Measurements from ENCODE around the gene TSC22D1.

- TF ChIP-seq CTCF (IDR thresholded peaks at IDR 0.05) (no peak), HMGXB4 (CRISPR knock-in tag; IDR thresholded peaks at IDR 0.05) (no peak), ATF1 (CRISPR knock-in tag; IDR thresholded peaks at IDR 0.05) (no peak), USF2 (CRISPR knock-in tag; IDR thresholded peaks at IDR 0.05) (no peak), ZNF423 (CRISPR knock-in tag; IDR thresholded peaks at IDR 0.05) (no peak), NR1H2 (CRISPR knock-in tag; IDR thresholded peaks at IDR 0.05) (no peak), JUN (CRISPR knock-in tag; IDR thresholded peaks at IDR 0.05) (no peak), CBFB (CRISPR knock-in tag; IDR thresholded peaks at IDR 0.05; ENCODE audit: low read depth) (no peak), ZBTB21 (CRISPR knock-in tag; IDR thresholded peaks at IDR 0.05; ENCODE audit: borderline replicate concordance) (no peak), NFATC4 (CRISPR knock-in tag; IDR thresholded peaks at IDR 0.05) (no peak)
- TF ChIP-seq, protein P1, sequence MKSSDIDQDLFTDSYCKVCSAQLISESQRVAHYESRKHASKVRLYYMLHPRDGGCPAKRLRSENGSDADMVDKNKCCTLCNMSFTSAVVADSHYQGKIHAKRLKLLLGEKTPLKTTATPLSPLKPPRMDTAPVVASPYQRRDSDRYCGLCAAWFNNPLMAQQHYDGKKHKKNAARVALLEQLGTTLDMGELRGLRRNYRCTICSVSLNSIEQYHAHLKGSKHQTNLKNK (CRISPR knock-in tag; IDR thresholded peaks at IDR 0.05), result no peak
- TF ChIP-seq, protein P2, sequence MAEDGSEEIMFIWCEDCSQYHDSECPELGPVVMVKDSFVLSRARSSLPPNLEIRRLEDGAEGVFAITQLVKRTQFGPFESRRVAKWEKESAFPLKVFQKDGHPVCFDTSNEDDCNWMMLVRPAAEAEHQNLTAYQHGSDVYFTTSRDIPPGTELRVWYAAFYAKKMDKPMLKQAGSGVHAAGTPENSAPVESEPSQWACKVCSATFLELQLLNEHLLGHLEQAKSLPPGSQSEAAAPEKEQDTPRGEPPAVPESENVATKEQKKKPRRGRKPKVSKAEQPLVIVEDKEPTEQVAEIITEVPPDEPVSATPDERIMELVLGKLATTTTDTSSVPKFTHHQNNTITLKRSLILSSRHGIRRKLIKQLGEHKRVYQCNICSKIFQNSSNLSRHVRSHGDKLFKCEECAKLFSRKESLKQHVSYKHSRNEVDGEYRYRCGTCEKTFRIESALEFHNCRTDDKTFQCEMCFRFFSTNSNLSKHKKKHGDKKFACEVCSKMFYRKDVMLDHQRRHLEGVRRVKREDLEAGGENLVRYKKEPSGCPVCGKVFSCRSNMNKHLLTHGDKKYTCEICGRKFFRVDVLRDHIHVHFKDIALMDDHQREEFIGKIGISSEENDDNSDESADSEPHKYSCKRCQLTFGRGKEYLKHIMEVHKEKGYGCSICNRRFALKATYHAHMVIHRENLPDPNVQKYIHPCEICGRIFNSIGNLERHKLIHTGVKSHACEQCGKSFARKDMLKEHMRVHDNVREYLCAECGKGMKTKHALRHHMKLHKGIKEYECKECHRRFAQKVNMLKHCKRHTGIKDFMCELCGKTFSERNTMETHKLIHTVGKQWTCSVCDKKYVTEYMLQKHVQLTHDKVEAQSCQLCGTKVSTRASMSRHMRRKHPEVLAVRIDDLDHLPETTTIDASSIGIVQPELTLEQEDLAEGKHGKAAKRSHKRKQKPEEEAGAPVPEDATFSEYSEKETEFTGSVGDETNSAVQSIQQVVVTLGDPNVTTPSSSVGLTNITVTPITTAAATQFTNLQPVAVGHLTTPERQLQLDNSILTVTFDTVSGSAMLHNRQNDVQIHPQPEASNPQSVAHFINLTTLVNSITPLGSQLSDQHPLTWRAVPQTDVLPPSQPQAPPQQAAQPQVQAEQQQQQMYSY (CRISPR knock-in tag; IDR thresholded peaks at IDR 0.05), result no peak
- TF ChIP-seq, protein P3, sequence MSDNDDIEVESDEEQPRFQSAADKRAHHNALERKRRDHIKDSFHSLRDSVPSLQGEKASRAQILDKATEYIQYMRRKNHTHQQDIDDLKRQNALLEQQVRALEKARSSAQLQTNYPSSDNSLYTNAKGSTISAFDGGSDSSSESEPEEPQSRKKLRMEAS (CRISPR knock-in tag; IDR thresholded peaks at IDR 0.05), result no peak
Observed at GRCh38 chr13:44573790-44574465, 2.2 kb downstream of the TSC22D1 start.

All from WTC11 (cell line).